ENCODE results near the gene PDE1A. TPM values are rescaled to one million over a fixed set of nuclear protein-coding genes. Genes with fewer than 3 reads are reported as not detected.

PDE1A gene
- total RNA-seq, 4 donors from 2014 or later = 72.3 to 101 (median 85.7) TPM

- Histone ChIP-seq H3K36me3 (no peaks in the 10 kb centered on the region), H3K27ac (no peak overlapping the region), H3K9me3 (no peaks in the 10 kb centered on the region), H3K4me1 (no peaks in the 10 kb centered on the region), H3K27me3 (no peaks in the 10 kb centered on the region), H3K4me3 (replicated peaks in 1 of 3) (no peak overlapping the region)
- intact Hi-C loops (cut with DNase I) = no loop called here
- DNase-seq = no peak
- WGBS, 2 donors = 88% methylated on average over 1 of the region's 1 CpG
- TF ChIP-seq CTCF (IDR thresholded peaks at IDR 0.05) = no peak
- no peak for TF ChIP-seq POLR2A (IDR thresholded peaks at IDR 0.05)
These were observed 316.5 kb downstream of the PDE1A start for GRCh38 chr2:182110347-182110746.

- TF ChIP-seq POLR2A (IDR thresholded peaks at IDR 0.05) = no peak
- no peak for TF ChIP-seq CTCF (IDR thresholded peaks at IDR 0.05)
- intact Hi-C loops (cut with DNase I) = no loop called here
- H3K27me3 ChIP-seq = no peaks in the 10 kb centered on the region
- no peaks in the 10 kb centered on the region for H3K9me3 ChIP-seq
- no peak overlapping the region for H3K27ac ChIP-seq
- H3K36me3 ChIP-seq = no peaks in the 10 kb centered on the region
- WGBS, 2 donors = 81 to 82% methylated on average over 5 of the region's 5 CpGs
- H3K4me1 ChIP-seq = no peaks in the 10 kb centered on the region
- no peak overlapping the region for H3K4me3 ChIP-seq (replicated peaks in 1 of 3)
- DNase-seq = no peak
These were observed 323.3 kb downstream of the PDE1A start for GRCh38 chr2:182103526-182103925.

DNA sequence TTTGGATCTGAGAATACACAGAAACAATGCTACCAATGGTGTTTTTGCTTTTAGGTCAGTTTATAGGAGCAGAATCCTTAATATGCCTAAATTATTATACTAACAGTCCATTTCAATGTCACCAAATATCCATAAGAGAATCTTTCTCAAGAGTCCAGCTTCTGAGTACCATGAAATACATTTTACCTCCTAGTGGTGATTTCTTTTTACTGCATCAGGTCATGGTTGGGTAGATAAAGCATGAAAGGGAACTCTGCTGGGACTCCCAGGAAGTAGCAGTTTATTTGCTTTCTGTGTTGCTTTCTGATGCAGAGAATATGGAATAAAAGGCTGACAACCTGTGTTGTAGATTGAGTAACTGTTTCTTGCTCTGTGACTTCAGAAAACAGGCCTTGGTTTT lies 325.6 kb downstream of the PDE1A start:
- no peak overlapping the region for H3K27ac ChIP-seq
- H3K4me3 ChIP-seq (replicated peaks in 1 of 3) = no peak overlapping the region
- H3K9me3 ChIP-seq = no peaks in the 10 kb centered on the region
- no peak for TF ChIP-seq POLR2A (IDR thresholded peaks at IDR 0.05)
- no peak for TF ChIP-seq CTCF (IDR thresholded peaks at IDR 0.05)
- H3K36me3 ChIP-seq = no peaks in the 10 kb centered on the region
- intact Hi-C loops (cut with DNase I) = no loop called here
- no peaks in the 10 kb centered on the region for H3K4me1 ChIP-seq
- H3K27me3 ChIP-seq = no peaks in the 10 kb centered on the region
- no peak for DNase-seq

DNA sequence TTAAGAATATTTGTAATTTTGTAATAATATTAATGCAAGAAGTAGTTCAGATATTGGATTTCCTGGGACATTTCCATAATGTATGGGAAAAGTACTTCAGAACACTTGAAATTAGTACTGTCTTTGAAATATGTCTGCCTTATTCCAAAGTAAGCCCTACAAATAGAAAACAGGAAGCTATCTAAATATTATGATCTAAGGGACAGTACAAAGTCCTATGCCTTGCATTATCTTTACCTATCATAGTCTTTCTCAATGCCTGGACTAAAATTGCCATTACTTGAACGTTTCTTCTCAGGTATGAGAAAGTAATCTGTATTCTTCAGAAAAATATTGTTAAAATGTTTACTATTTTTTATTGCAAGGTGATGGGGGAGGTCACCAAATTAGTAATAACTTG lies 328.2 kb downstream of the PDE1A start:
- TF ChIP-seq POLR2A (IDR thresholded peaks at IDR 0.05) (no peak), CTCF (IDR thresholded peaks at IDR 0.05) (no peak)
- H3K4me3 ChIP-seq (replicated peaks in 1 of 3) = no peak overlapping the region
- DNase-seq = no peak
- no peaks in the 10 kb centered on the region for H3K36me3 ChIP-seq
- 94 to 97% methylated on average over 1 of the region's 1 CpG for WGBS, 2 donors
- H3K27me3 ChIP-seq = no peaks in the 10 kb centered on the region
- no peaks in the 10 kb centered on the region for H3K9me3 ChIP-seq
- intact Hi-C loops (cut with DNase I) = no loop called here
- H3K27ac ChIP-seq = no peak overlapping the region
- H3K4me1 ChIP-seq = no peaks in the 10 kb centered on the region

GRCh38 chr2:182097571-182098164 lies 329.2 kb downstream of the PDE1A start:
- intact Hi-C loops (cut with DNase I) = no loop called here
- H3K27me3 ChIP-seq = no peaks in the 10 kb centered on the region
- H3K36me3 ChIP-seq = no peaks in the 10 kb centered on the region
- no peak overlapping the region for H3K4me3 ChIP-seq (replicated peaks in 1 of 3)
- no peak for DNase-seq
- 66 to 74% methylated on average over 2 of the region's 2 CpGs for WGBS, 2 donors
- H3K4me1 ChIP-seq = no peaks in the 10 kb centered on the region
- H3K27ac ChIP-seq = no peak overlapping the region
- TF ChIP-seq CTCF (IDR thresholded peaks at IDR 0.05) = no peak
- no peak for TF ChIP-seq POLR2A (IDR thresholded peaks at IDR 0.05)
- no peaks in the 10 kb centered on the region for H3K9me3 ChIP-seq

Measured in thyroid gland (tissue), 4 donors.